Dermis microvascular lymphatic vessel endothelial cell (primary cell): ENCODE data around the gene PHF21A. TPM values are rescaled to one million over a fixed set of nuclear protein-coding genes. Genes with fewer than 3 reads are reported as not detected.

Experiments
- DNase-seq, 2 donors: peaks; one replicate each; pipeline versions ENCODE4 v3.0.0 to v3.0.0-alpha.2; 2010; ENCODE audit warnings: low read depth in 2 of 2
- total RNA-seq: library from RNA; depleted of rRNA; stranded (reverse); fragments of >200 nt; gene quantifications from 2 replicates; pipeline ENCODE4 v1.2.1, GENCODE V29; 2014

Gene PHF21A
- total RNA-seq, 1 donor from 2014 or later = 6.7 TPM

GRCh38 chr11:45935349-45936064 lies 185.7 kb downstream of the PHF21A start:
- no peak for DNase-seq

- DNase-seq = no peak
Measured at GRCh38 chr11:45934580-45935318, 186.5 kb downstream of the PHF21A start.

DNA sequence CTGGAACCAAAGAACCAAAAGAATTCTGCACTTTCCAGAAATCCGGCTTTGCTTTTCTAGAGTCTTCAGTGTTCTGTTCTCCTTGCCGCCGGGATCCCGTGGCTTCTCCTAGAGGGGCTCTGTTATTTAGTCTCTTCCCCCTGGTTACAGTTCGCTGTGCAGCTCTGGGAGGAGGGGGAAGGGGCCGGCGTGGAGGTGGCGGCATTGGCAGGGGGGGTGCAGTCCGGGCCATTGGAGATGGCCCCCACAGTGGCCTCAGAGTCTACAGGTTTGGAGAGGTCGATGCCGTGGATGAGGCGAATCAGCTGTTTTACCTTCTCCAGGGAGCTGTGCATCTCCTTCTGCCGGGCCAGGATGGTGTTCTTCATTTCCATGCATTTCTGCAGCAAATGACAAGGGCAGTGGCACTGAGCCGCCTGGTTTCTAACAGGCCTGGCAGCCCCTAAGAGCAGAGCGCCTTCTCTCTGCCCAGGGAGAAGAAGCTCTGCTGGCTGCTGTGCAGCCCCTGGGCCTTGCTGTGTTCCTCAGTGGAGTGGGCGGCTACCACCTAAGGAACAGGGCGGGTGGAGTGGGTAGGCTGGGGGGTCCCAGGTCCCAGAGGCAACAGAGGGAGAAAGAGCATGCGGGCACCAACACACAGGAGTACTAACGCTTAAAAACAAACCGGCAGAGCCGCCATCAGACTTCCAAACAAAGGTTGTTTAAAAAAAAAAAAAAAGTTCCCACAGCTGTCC lies 187.2 kb downstream of the PHF21A start:
- no peak for DNase-seq

DNA sequence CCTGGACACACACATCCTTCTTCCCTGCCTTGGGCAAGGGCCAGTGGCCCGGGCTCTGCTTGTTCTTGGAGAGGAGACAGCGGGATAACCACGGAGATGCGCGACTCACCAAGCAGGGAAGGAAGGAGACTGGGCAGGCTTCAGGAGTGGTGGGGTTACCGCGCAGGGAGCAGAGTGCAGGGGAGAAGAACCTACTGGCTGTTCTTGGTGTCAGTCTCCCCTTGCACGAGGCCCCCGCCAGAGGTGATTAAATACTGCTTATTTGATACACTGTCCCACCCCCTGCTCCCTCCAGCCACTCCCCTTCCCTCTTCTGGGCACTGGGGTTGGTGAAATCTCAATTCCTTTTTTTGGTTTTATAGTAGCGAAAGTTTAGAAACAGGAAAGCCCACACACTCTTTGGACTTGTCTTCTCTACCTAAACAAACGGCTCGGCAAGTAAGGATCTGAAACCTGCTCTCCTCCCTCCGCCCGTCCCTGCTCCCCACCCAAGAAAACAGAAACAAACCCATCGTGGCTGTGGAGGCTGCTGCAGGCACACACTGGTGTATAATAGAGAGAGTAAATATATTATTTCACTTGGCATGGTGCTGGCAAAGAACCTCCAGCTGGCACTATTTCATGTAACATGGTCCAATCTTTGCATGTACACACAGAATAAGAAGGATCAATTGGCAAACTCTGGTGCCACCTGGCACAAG lies 188.0 kb downstream of the PHF21A start:
- DNase-seq = no peak

- DNase-seq = no peak
Measured at GRCh38 chr11:45932217-45932616, 189.0 kb downstream of the PHF21A start.

- no peak for DNase-seq
Measured at GRCh38 chr11:45931739-45932138, 189.5 kb downstream of the PHF21A start.

DNA sequence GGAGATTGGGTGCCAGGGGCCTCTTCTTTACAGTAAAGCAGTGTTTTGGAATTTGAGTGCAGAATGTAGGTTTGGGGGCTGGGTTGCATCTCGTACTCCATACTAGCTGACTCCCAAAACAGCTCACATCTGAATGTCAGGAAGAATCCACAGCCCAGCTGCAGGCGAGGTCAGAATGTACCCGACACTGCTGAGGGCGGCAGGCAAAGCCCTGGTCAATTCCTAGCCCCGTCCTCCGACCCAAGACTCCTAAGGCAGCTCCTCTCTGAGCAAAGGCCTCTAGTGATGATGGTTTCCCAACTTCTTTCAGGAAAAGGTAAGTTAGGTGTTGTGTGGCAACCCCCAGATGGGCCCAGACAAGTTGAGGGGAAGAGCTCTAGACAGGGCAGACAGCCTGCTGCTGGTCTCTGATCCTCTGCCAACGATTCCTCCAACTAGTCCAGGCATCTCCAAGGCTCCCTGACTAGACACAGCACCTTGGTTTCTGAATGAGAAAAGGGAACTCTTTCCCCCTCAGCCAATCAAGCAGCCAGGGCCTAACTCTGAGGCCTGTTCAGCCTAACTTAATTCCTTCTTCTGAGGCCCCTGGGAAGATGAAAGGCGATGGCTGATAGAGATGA lies 190.2 kb downstream of the PHF21A start:
- DNase-seq = no peak

- DNase-seq = peak; percentile 25 to 33
Measured at GRCh38 chr11:45930031-45930794, 191.0 kb downstream of the PHF21A start.

DNA sequence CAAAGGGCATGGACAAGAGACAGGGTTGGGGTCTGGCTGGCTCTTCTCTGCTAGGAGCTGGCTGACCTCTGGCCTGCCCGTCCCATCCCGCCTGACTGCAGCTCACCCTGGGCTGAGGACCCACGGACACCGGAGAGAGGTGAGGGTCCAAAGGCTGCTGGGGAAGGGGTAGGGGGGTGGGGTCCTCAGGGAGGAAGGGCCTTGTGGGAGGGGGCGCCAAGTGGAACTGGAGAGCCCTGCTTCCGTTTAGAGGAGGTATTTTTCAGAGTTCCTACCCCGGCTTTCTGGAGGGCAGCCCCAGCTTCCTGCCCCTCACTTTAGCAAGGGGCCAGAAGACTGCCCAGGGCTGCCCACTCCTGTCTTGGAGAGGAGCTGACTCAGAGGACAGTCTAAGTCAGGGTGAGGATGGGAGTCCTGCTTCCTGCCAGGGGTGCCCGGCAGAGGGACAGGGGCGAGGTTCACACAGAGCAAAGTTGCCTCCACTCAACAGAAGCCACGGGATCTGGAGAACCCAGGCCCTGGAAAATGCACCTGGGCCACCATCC lies 191.7 kb downstream of the PHF21A start:
- DNase-seq = no peak

DNA sequence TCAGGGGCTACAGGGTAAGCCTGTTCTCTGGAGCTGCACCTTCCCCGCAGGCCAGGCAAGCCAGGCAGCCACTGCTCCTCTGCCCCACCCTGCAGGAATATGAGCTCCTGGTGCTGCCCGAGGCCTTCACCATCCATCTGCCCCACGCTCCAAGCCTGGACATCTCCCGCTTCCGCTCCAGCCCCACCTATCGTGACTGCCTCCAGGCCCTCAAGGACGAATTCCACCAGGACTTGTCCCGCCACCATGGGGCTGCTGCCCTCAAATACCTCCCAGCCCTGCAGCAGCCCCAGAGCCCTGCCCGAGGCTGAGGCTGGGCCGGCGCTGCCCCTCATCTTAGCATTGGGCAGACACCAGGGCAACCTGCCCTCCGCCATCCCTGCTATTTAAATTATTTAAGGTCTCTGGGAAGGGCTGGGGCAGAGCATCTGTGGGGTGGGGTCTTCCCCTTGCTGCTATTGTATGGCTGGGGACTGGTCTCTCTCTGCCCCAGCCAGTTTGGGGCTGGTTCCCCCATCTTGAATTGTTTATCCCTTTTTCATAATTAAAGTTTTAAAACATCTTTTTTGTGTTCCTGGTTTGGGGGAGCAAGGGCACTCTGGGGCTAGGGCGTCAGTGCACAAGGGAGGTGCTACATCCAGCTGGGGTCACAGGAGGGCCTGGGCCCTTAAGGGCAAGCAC lies 192.6 kb downstream of the PHF21A start:
- DNase-seq = no peak

- DNase-seq = no peak
Measured at GRCh38 chr11:45927684-45928413, 193.4 kb downstream of the PHF21A start.

DNA sequence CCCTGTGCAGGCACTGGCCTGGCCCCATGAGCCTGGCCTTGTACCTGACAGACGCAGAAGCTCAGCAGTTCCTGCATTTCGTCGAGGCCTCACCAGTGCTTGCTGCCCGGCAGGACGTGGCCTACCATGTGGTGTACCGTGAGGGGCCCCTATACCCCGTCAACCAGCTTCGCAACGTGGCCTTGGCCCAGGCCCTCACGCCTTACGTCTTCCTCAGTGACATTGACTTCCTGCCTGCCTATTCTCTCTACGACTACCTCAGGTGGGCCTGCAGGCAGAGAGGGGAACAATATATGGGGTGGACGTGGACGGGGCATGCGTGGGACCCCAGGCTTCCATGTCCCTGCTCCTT lies 193.9 kb downstream of the PHF21A start:
- DNase-seq = no peak

GRCh38 chr11:45926536-45927331 lies 194.5 kb downstream of the PHF21A start:
- no peak for DNase-seq

DNA sequence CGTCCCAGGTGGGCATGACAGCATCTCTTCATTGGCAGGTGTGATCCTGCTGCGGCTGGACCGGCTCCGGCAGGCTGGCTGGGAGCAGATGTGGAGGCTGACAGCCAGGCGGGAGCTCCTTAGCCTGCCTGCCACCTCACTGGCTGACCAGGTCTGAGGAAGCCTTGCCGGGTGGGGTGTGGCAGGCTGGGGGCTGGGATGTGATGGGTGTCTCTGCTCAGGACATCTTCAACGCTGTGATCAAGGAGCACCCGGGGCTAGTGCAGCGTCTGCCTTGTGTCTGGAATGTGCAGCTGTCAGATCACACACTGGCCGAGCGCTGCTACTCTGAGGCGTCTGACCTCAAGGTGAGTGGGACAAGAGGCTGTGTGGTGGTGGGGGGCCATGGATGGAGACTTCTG lies 195.3 kb downstream of the PHF21A start:
- DNase-seq = no peak

DNA sequence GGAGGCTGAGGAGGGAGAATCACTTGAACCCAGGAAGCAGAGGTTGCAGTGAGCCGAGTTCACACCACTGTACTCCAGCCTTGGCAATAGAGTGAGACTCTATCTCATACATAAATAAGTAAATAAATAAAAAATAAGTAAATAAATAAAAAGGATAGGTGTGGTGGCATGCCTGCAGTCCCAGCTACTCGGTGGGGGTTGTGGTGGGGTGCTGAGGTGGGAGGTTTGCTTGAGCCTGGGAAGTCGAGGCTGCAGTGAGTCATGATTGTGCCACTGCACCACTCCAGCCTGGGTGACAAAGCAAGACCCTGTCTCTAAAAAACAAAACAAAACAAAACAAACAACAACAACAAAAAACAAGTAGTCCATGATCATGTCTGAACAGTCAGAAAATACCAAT lies 195.7 kb downstream of the PHF21A start:
- no peak for DNase-seq

- DNase-seq = no peak
Measured at GRCh38 chr11:45924927-45925326, 196.3 kb downstream of the PHF21A start.

DNA sequence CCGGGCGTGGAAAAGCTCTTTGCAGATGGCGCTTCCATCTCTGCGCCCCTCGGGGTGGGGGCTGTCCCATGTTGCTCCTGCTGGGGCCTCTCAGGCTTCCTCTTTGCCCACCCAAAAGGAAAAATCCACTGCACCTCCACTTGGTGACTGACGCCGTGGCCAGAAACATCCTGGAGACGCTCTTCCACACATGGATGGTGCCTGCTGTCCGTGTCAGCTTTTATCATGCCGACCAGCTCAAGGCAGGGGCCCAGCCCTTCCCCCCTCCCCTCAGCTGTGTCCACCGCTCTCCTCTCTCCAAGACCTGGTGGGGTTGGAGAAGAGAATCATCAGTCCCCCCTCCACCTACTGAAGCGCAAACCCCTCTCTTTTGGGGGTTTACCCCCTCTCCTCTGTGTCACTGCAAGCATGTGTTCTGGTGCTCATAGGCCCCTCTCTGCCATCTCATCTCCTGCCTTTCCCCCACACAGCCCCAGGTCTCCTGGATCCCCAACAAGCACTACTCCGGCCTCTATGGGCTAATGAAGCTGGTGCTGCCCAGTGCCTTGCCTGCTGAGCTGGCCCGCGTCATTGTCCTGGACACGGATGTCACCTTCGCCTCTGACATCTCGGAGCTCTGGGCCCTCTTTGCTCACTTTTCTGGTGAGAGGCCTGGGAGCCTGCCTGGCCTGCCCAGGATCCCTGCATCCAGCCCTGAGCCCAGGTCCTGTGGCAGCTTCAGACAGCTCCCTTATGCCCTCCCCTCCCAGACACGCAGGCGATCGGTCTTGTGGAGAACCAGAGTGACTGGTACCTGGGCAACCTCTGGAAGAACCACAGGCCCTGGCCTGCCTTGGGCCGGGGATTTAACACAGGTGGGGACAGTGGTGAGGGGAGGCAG lies 197.0 kb downstream of the PHF21A start:
- no peak for DNase-seq
